Panc1 (cell line): ENCODE measurements around the gene RAB11FIP3.
A peak's percentile ranks its signal among the peaks of the same experiment; 100 is the strongest.
"Not testable (repeated sequence)": the region's sequence is repeated elsewhere in the genome, so short reads cannot be mapped to it uniquely, and the experiment has no call there.

Experiments used
- CTCF ChIP-seq: fragments of 450-650 bp; IDR thresholded peaks from 2 replicates; pipeline ENCODE4 v1.5.1; 2017; ENCODE audit warnings: mild to moderate bottlenecking
- TCF7L2 ChIP-seq: IDR thresholded peaks from 2 replicates; pipeline ENCODE4 v1.6.1; 2011; ENCODE audit warnings: mild to moderate bottlenecking, low read depth, low read length, inconsistent platforms

DNA sequence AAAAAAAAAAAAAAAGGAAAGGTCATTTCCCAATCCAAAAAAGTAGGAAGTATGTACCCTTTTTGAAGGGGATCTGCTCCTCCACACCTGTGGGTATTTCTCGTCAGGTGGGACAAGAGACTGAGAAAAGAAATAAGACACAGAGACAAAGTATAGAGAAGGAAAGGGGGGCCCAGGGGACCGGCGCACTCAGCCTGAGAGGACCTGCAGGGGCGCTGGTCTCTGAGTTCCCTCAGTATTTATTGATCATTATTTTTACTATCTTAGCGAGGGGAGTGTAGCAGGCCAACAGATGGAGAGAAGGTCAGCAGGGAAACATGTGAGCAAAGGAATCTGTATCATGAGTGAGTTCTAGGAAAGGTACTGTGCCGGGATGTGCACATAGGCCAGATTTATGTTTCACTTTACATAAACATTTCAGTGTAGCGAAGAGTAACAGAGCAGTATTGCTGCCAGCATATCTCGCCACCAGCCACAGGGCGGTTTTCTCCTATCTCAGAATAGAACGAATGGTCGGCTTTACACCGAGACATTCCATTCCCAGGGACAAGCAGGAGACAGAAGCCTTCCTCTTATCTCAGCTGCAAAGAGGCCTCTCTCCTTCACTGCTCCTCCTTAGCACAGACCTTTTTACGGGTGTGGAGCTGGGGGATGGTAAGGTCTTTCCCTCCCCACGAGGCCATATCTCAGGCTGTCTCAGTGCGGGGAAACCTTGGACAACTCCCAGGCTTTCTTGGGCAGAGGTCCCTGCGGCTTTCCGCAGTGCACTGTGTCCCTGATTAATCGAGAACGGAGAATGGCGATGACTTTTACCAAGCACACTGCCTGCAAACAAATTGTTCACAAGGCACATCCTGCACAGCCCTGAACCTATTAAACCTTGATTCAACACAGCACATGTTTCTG is 37.4 kb upstream of the RAB11FIP3 start:
- peak; percentile 50 for TF ChIP-seq CTCF
- TF ChIP-seq TCF7L2: not testable (repeated sequence)
